ENCODE results near the gene HECTD1.
A peak's percentile ranks its signal among the peaks of the same experiment; 100 is the strongest.

The HECTD1 gene

GRCh38 chr14:31229009-31229408, 21.4 kb upstream of the HECTD1 start:
- H3K36me3 ChIP-seq (ENCODE audit: control insufficient read depth in 5 of 5, insufficient read depth in 5 of 5, low read length in 5 of 5): no peaks in the 10 kb centered on the region
- H3K9me3 ChIP-seq (ENCODE audit: control insufficient read depth in 5 of 5, low read length in 5 of 5): peaks cover 0 to 4% (median 0%) of the 10 kb centered on the region in 5 donors
- peak overlapping the region; percentile 91 for H3K27ac ChIP-seq (ENCODE audit: low read depth, low read length)
- peaks cover 0 to 14% (median 11%) of the 10 kb centered on the region in 5 donors for H3K4me1 ChIP-seq (ENCODE audit: control insufficient read depth in 5 of 5, insufficient read depth in 5 of 5, low read length in 5 of 5)
- peaks cover 0 to 2% (median 0%) of the 10 kb centered on the region in 5 donors for H3K27me3 ChIP-seq (ENCODE audit: control insufficient read depth in 5 of 5, insufficient read depth in 4 of 5, low read length in 5 of 5)
- H3K4me3 ChIP-seq (ENCODE audit: low read depth in 1 of 5, low read length in 5 of 5): no peak overlapping the region
- peak overlapping the region in 2 of 5 donors; percentile 40 to 48 for H3K9ac ChIP-seq (ENCODE audit: low read length in 5 of 5)

DNA sequence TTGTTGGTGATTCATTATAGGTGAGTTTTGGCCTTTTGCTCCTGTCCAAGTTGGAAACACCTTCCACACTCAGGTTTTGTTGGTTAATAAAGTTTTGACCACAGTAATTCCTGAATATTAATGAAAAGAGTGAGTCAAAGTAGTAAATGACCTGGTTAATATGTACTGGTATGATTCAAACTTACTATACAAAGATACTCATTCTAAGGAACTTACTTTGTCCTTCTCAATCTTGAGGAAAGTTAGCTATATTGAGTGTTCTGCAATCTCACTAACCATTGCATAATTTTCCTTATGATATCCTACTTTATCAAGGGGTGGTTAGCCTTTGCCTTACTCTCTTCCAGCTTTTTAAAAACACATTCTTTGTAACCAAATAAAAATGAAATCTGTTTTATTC, 20.9 kb upstream of the HECTD1 start:
- Histone ChIP-seq H3K4me1 (ENCODE audit: control insufficient read depth in 5 of 5, insufficient read depth in 5 of 5, low read length in 5 of 5) (peaks cover 0 to 14% (median 11%) of the 10 kb centered on the region in 5 donors), H3K4me3 (ENCODE audit: low read depth in 1 of 5, low read length in 5 of 5) (no peak overlapping the region), H3K9me3 (ENCODE audit: control insufficient read depth in 5 of 5, low read length in 5 of 5) (peaks cover 0 to 4% (median 0%) of the 10 kb centered on the region in 5 donors), H3K9ac (ENCODE audit: low read length in 5 of 5) (peak overlapping the region in 2 of 5 donors; percentile 40 to 48), H3K27ac (ENCODE audit: low read depth, low read length) (peak overlapping the region; percentile 91), H3K27me3 (ENCODE audit: control insufficient read depth in 5 of 5, insufficient read depth in 4 of 5, low read length in 5 of 5) (peaks cover 0 to 2% (median 0%) of the 10 kb centered on the region in 5 donors), H3K36me3 (ENCODE audit: control insufficient read depth in 5 of 5, insufficient read depth in 5 of 5, low read length in 5 of 5) (no peaks in the 10 kb centered on the region)

DNA sequence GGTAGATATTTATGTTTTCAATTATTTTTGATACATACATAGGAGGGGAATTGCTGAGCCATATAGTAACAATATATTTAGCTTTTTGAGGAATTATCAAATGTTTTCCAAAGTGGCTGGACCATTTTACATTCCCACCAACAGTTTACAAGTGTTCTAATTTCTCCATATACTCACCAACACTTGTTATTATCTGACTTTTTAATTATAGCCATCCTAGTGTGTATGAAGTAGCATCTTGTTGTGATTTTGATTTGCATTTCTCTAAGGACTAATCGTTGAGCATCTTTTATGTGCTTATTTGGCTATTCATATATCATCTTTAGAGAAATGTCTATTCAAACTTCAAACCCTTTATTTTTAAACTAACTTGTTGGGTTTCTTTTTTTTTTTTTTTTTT, 17.2 kb upstream of the HECTD1 start:
- H3K4me3 ChIP-seq (ENCODE audit: low read depth in 1 of 5, low read length in 5 of 5): no peak overlapping the region
- H3K27ac ChIP-seq (ENCODE audit: low read depth, low read length): no peak overlapping the region
- peaks cover 0 to 4% (median 0%) of the 10 kb centered on the region in 5 donors for H3K9me3 ChIP-seq (ENCODE audit: control insufficient read depth in 5 of 5, low read length in 5 of 5)
- no peak overlapping the region for H3K9ac ChIP-seq (ENCODE audit: low read length in 5 of 5)
- no peaks in the 10 kb centered on the region for H3K36me3 ChIP-seq (ENCODE audit: control insufficient read depth in 5 of 5, insufficient read depth in 5 of 5, low read length in 5 of 5)
- peaks cover 0 to 12% (median 11%) of the 10 kb centered on the region in 5 donors for H3K4me1 ChIP-seq (ENCODE audit: control insufficient read depth in 5 of 5, insufficient read depth in 5 of 5, low read length in 5 of 5)
- H3K27me3 ChIP-seq (ENCODE audit: control insufficient read depth in 5 of 5, insufficient read depth in 4 of 5, low read length in 5 of 5): peaks cover 0 to under 1% (median 0%) of the 10 kb centered on the region in 5 donors

GRCh38 chr14:31223331-31223730, 15.7 kb upstream of the HECTD1 start:
- no peak overlapping the region for H3K9ac ChIP-seq (ENCODE audit: low read length in 5 of 5)
- H3K4me1 ChIP-seq (ENCODE audit: control insufficient read depth in 5 of 5, insufficient read depth in 5 of 5, low read length in 5 of 5): peaks cover 0 to under 1% (median 0%) of the 10 kb centered on the region in 5 donors
- H3K36me3 ChIP-seq (ENCODE audit: control insufficient read depth in 5 of 5, insufficient read depth in 5 of 5, low read length in 5 of 5): no peaks in the 10 kb centered on the region
- peaks cover 0 to 4% (median 0%) of the 10 kb centered on the region in 5 donors for H3K9me3 ChIP-seq (ENCODE audit: control insufficient read depth in 5 of 5, low read length in 5 of 5)
- H3K4me3 ChIP-seq (ENCODE audit: low read depth in 1 of 5, low read length in 5 of 5): no peak overlapping the region
- H3K27ac ChIP-seq (ENCODE audit: low read depth, low read length): no peak overlapping the region
- H3K27me3 ChIP-seq (ENCODE audit: control insufficient read depth in 5 of 5, insufficient read depth in 4 of 5, low read length in 5 of 5): no peaks in the 10 kb centered on the region

GRCh38 chr14:31222834-31223233, 15.2 kb upstream of the HECTD1 start:
- no peaks in the 10 kb centered on the region for H3K36me3 ChIP-seq (ENCODE audit: control insufficient read depth in 5 of 5, insufficient read depth in 5 of 5, low read length in 5 of 5)

DNA sequence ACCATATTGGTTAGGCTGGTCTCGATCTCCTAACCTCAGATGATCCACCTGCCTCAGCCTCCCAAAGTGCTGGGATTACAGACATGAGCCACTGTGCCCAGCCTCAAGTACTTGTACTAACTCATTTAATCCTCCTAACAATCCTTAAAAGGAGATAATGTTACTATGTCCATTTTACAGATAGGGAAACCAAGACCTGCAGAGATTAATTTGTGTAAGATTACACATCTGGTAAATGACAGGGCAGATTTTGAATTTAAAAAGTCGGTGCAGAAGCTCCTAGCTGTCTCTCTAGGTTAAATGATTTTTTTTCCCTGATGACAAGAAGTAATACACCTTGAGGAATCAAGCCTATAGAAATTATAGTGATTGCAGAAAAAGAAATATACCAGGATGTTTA, 13.7 kb upstream of the HECTD1 start:
- H3K9ac ChIP-seq (ENCODE audit: low read length in 5 of 5): no peak overlapping the region
- peaks cover 0 to 4% (median 0%) of the 10 kb centered on the region in 5 donors for H3K9me3 ChIP-seq (ENCODE audit: control insufficient read depth in 5 of 5, low read length in 5 of 5)
- no peaks in the 10 kb centered on the region for H3K4me1 ChIP-seq (ENCODE audit: control insufficient read depth in 5 of 5, insufficient read depth in 5 of 5, low read length in 5 of 5)
- H3K4me3 ChIP-seq (ENCODE audit: low read depth in 1 of 5, low read length in 5 of 5): no peak overlapping the region
- no peak overlapping the region for H3K27ac ChIP-seq (ENCODE audit: low read depth, low read length)
- H3K36me3 ChIP-seq (ENCODE audit: control insufficient read depth in 5 of 5, insufficient read depth in 5 of 5, low read length in 5 of 5): no peaks in the 10 kb centered on the region
- H3K27me3 ChIP-seq (ENCODE audit: control insufficient read depth in 5 of 5, insufficient read depth in 4 of 5, low read length in 5 of 5): no peaks in the 10 kb centered on the region

More at GRCh38 chr14:31222834-31223233, 15.2 kb upstream of the HECTD1 start:
- H3K4me1 ChIP-seq (ENCODE audit: control insufficient read depth in 5 of 5, insufficient read depth in 5 of 5, low read length in 5 of 5): no peaks in the 10 kb centered on the region
- no peak overlapping the region for H3K9ac ChIP-seq (ENCODE audit: low read length in 5 of 5)
- H3K9me3 ChIP-seq (ENCODE audit: control insufficient read depth in 5 of 5, low read length in 5 of 5): peaks cover 0 to 4% (median 0%) of the 10 kb centered on the region in 5 donors
- no peak overlapping the region for H3K4me3 ChIP-seq (ENCODE audit: low read depth in 1 of 5, low read length in 5 of 5)
- no peak overlapping the region for H3K27ac ChIP-seq (ENCODE audit: low read depth, low read length)
- no peaks in the 10 kb centered on the region for H3K27me3 ChIP-seq (ENCODE audit: control insufficient read depth in 5 of 5, insufficient read depth in 4 of 5, low read length in 5 of 5)

DNA sequence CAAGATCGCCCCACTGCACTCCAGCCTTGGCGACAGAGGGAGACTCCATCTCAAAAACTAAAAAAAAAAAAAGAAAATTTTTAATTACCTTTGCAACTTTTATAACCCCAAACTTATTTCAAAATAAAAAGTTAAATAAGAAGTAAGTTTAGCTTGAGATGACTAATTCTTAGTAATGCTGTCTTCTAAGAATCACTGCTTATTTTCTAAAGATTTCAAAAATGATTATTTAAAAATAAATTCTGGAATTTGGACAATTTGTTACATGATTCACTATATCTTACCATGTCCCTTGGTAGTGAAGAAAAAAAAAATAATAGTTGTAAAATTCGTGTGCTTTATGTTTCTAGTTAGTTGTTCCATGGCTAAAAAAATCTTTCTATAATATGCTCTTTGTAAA, 11.6 kb upstream of the HECTD1 start:
- Histone ChIP-seq H3K27me3 (ENCODE audit: control insufficient read depth in 5 of 5, insufficient read depth in 4 of 5, low read length in 5 of 5) (no peaks in the 10 kb centered on the region), H3K36me3 (ENCODE audit: control insufficient read depth in 5 of 5, insufficient read depth in 5 of 5, low read length in 5 of 5) (no peaks in the 10 kb centered on the region), H3K9ac (ENCODE audit: low read length in 5 of 5) (no peak overlapping the region), H3K9me3 (ENCODE audit: control insufficient read depth in 5 of 5, low read length in 5 of 5) (no peaks in the 10 kb centered on the region), H3K4me1 (ENCODE audit: control insufficient read depth in 5 of 5, insufficient read depth in 5 of 5, low read length in 5 of 5) (no peaks in the 10 kb centered on the region), H3K27ac (ENCODE audit: low read depth, low read length) (no peak overlapping the region), H3K4me3 (ENCODE audit: low read depth in 1 of 5, low read length in 5 of 5) (no peak overlapping the region)

DNA sequence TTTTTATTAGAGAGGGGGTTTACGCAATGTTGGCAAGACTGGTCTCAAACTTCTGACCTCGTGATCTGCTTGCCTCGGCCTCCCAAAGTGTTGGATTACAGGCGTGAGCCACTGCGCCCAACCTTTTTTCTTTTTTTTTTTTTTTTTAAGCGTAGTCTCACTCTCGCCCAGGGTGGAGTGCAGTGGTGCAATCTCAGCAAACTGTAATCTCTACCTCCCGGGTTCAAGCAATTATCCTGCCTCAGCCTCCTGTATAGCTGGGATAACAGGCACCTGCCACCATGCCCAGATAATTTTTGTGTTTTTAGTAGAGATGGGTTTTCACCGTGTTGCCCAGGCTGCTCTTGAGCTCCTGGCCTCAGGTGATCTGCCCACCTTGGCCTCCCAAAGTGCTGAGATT, 8.8 kb upstream of the HECTD1 start:
- Histone ChIP-seq H3K36me3 (ENCODE audit: control insufficient read depth in 5 of 5, insufficient read depth in 5 of 5, low read length in 5 of 5) (no peaks in the 10 kb centered on the region), H3K27ac (ENCODE audit: low read depth, low read length) (no peak overlapping the region), H3K4me1 (ENCODE audit: control insufficient read depth in 5 of 5, insufficient read depth in 5 of 5, low read length in 5 of 5) (no peaks in the 10 kb centered on the region), H3K9me3 (ENCODE audit: control insufficient read depth in 5 of 5, low read length in 5 of 5) (no peaks in the 10 kb centered on the region), H3K4me3 (ENCODE audit: low read depth in 1 of 5, low read length in 5 of 5) (no peak overlapping the region), H3K9ac (ENCODE audit: low read length in 5 of 5) (no peak overlapping the region), H3K27me3 (ENCODE audit: control insufficient read depth in 5 of 5, insufficient read depth in 4 of 5, low read length in 5 of 5) (no peaks in the 10 kb centered on the region)

GRCh38 chr14:31212893-31213292, 5.3 kb upstream of the HECTD1 start:
- Histone ChIP-seq H3K27ac (ENCODE audit: low read depth, low read length) (no peak overlapping the region), H3K27me3 (ENCODE audit: control insufficient read depth in 5 of 5, insufficient read depth in 4 of 5, low read length in 5 of 5) (no peaks in the 10 kb centered on the region), H3K4me1 (ENCODE audit: control insufficient read depth in 5 of 5, insufficient read depth in 5 of 5, low read length in 5 of 5) (peaks cover 0 to 13% (median 13%) of the 10 kb centered on the region in 5 donors), H3K4me3 (ENCODE audit: low read depth in 1 of 5, low read length in 5 of 5) (no peak overlapping the region), H3K9me3 (ENCODE audit: control insufficient read depth in 5 of 5, low read length in 5 of 5) (no peaks in the 10 kb centered on the region), H3K9ac (ENCODE audit: low read length in 5 of 5) (no peak overlapping the region), H3K36me3 (ENCODE audit: control insufficient read depth in 5 of 5, insufficient read depth in 5 of 5, low read length in 5 of 5) (no peaks in the 10 kb centered on the region)

- H3K27me3 ChIP-seq (ENCODE audit: control insufficient read depth in 5 of 5, insufficient read depth in 4 of 5, low read length in 5 of 5): no peaks in the 10 kb centered on the region
- no peak overlapping the region for H3K9ac ChIP-seq (ENCODE audit: low read length in 5 of 5)
- peak overlapping the region; percentile 99 for H3K27ac ChIP-seq (ENCODE audit: low read depth, low read length)
- H3K9me3 ChIP-seq (ENCODE audit: control insufficient read depth in 5 of 5, low read length in 5 of 5): no peaks in the 10 kb centered on the region
- H3K36me3 ChIP-seq (ENCODE audit: control insufficient read depth in 5 of 5, insufficient read depth in 5 of 5, low read length in 5 of 5): no peaks in the 10 kb centered on the region
- H3K4me3 ChIP-seq (ENCODE audit: low read depth in 1 of 5, low read length in 5 of 5): no peak overlapping the region
- peaks cover 1 to 30% (median 29%) of the 10 kb centered on the region in 5 donors for H3K4me1 ChIP-seq (ENCODE audit: control insufficient read depth in 5 of 5, insufficient read depth in 5 of 5, low read length in 5 of 5)
Observed at GRCh38 chr14:31209605-31210004, 2.0 kb upstream of the HECTD1 start.

Data from subcutaneous abdominal adipose tissue (tissue), 5 donors.